Measurements from ENCODE around the gene SDK1.

The SDK1 gene

GRCh38 chr7:3463696-3464095 is 162.6 kb downstream of the SDK1 start:
- no peak for TF ChIP-seq CTCF (IDR thresholded peaks at IDR 0.05; ENCODE audit: extremely low read depth, insufficient read depth, missing control alignments)
- in situ Hi-C loops (cut with MboI; ENCODE audit: low pct_unique_long_range_greater_than_20kb, low sequenced_read_pairs, unreplicated experiment), result no loop called here

GRCh38 chr7:3464900-3465622 is 164.0 kb downstream of the SDK1 start:
- no peak for TF ChIP-seq CTCF (IDR thresholded peaks at IDR 0.05; ENCODE audit: extremely low read depth, insufficient read depth, missing control alignments)
- no peak for DNase-seq (ENCODE audit: low spot score)
- in situ Hi-C loops (cut with MboI; ENCODE audit: low pct_unique_long_range_greater_than_20kb, low sequenced_read_pairs, unreplicated experiment), result no loop called here

More at GRCh38 chr7:3463696-3464095, 162.6 kb downstream of the SDK1 start:
- no peak for DNase-seq (ENCODE audit: low spot score)

GRCh38 chr7:3466261-3466660 is 165.2 kb downstream of the SDK1 start:
- in situ Hi-C loops (cut with MboI; ENCODE audit: low pct_unique_long_range_greater_than_20kb, low sequenced_read_pairs, unreplicated experiment), result no loop called here
- no peak for DNase-seq (ENCODE audit: low spot score)
- no peak for TF ChIP-seq CTCF (IDR thresholded peaks at IDR 0.05; ENCODE audit: extremely low read depth, insufficient read depth, missing control alignments)

GRCh38 chr7:3469641-3470040 is 168.6 kb downstream of the SDK1 start:
- no peak for DNase-seq (ENCODE audit: low spot score)
- TF ChIP-seq CTCF (IDR thresholded peaks at IDR 0.05; ENCODE audit: extremely low read depth, insufficient read depth, missing control alignments), result no peak
- in situ Hi-C loops (cut with MboI; ENCODE audit: low pct_unique_long_range_greater_than_20kb, low sequenced_read_pairs, unreplicated experiment), result no loop called here

- in situ Hi-C loops (cut with MboI; ENCODE audit: low pct_unique_long_range_greater_than_20kb, low sequenced_read_pairs, unreplicated experiment), result no loop called here
- TF ChIP-seq CTCF (IDR thresholded peaks at IDR 0.05; ENCODE audit: extremely low read depth, insufficient read depth, missing control alignments), result no peak
- no peak for DNase-seq (ENCODE audit: low spot score)
Measured at GRCh38 chr7:3480197-3480596, 179.1 kb downstream of the SDK1 start.

- no peak for DNase-seq (ENCODE audit: low spot score)
- in situ Hi-C loops (cut with MboI; ENCODE audit: low pct_unique_long_range_greater_than_20kb, low sequenced_read_pairs, unreplicated experiment), result no loop called here
- no peak for TF ChIP-seq CTCF (IDR thresholded peaks at IDR 0.05; ENCODE audit: extremely low read depth, insufficient read depth, missing control alignments)
Measured at GRCh38 chr7:3481435-3481834, 180.4 kb downstream of the SDK1 start.
